Spleen (tissue), 7 donors: ENCODE results near the gene RNF123.
A peak's percentile ranks its signal among the peaks of the same experiment; 100 is the strongest.

Experiments
- POLR2A ChIP-seq, 3 donors: fragments of 450-650 bp; IDR thresholded peaks; one replicate each; pipeline ENCODE4 v1.5.1; 2017; ENCODE audit warnings: antibody characterized with exemption in 3 of 3, mild to moderate bottlenecking in 1 of 3
- POLR2AphosphoS5 ChIP-seq, 3 donors: sonication (generic); formaldehyde crosslinking; IDR thresholded peaks; one replicate each; pipeline ENCODE4 v1.5.1; 2017; ENCODE audit warnings: antibody characterized with exemption in 3 of 3
- TF ChIP-seq, protein P1 (sequence below), 11 experiments: fragments of 200-600 bp in 7 of 11; fragments of 450-650 bp in 4 of 11; sonication (generic) in 4 of 11; IDR thresholded peaks in 8 of 11; conservative IDR thresholded peaks in 3 of 11; 1 replicate in 7 of 11; 2 replicates in 4 of 11; pipeline versions ENCODE4 v1.4.0 to v1.8.0; 2016 to 2021; ENCODE audit warnings: antibody characterized with exemption in 11 of 11, inconsistent platforms in 4 of 11, mild to moderate bottlenecking in 1 of 11
- donor health status: DM: no; HTN: no; CAD: no; lungs with moderate emphysema.
- donor health status: DM: no; HTN: no; CAD: no.
- donor health status: DM: no; HTN: no; CAD: no.

DNA sequence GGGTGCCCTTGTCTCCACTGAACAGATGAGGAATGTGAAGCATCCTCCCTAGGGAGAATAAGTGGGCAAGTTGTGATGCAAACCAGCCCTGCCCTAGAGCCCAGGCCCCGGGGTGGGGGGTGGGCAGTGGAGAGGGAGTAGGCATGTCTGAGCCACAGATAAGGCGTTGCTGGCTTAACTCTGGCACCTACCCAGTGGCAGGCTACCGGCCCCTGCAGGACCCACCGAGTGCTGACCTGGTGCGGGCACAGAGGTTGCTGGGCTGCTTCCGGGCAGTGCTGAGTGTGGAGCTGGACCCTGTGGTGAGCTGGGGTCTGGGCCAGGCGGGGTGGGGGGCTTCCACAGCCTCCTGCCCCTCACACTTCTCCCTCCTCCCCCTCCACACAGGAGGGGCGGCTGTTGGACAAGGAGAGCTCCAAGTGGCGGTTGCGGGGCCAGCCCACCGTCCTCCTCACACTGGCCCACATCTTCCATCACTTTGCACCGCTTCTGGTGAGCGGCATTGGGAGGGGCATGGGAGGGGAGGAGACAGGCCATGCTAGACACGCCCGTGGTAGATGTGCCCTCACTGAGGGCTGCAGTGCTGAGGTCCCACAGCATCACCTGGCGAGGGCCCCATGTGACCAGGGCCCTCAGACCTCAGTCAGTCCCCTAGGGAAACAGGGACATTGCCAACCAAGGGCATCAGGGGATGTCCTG, 10.1 kb downstream of the RNF123 start:
- TF ChIP-seq, protein P1, sequence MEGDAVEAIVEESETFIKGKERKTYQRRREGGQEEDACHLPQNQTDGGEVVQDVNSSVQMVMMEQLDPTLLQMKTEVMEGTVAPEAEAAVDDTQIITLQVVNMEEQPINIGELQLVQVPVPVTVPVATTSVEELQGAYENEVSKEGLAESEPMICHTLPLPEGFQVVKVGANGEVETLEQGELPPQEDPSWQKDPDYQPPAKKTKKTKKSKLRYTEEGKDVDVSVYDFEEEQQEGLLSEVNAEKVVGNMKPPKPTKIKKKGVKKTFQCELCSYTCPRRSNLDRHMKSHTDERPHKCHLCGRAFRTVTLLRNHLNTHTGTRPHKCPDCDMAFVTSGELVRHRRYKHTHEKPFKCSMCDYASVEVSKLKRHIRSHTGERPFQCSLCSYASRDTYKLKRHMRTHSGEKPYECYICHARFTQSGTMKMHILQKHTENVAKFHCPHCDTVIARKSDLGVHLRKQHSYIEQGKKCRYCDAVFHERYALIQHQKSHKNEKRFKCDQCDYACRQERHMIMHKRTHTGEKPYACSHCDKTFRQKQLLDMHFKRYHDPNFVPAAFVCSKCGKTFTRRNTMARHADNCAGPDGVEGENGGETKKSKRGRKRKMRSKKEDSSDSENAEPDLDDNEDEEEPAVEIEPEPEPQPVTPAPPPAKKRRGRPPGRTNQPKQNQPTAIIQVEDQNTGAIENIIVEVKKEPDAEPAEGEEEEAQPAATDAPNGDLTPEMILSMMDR (IDR thresholded peaks at IDR 0.05 in 8 of 11, conservative IDR thresholded peaks at IDR 0.05 in 3 of 11) = no peak
- TF ChIP-seq POLR2A (IDR thresholded peaks at IDR 0.05) (no peak), POLR2AphosphoS5 (IDR thresholded peaks at IDR 0.05) (peak in 1 of 3 donors; percentile 12)
